Activated CD8-positive, alpha-beta T cell treated with anti-CD3 and anti-CD28 coated beads for 36 hours (primary cell): Measurements from ENCODE around the gene TADA3. TPM values are rescaled to one million over a fixed set of nuclear protein-coding genes. Genes with fewer than 3 reads are reported as not detected.

Experiments used
- ATAC-seq: fragments of 200-7000 bp; cut with Tn5 transposase; one replicate; pipeline ENCODE4 v1.10.0; 2021; ENCODE audit warnings: mild to moderate bottlenecking, moderate library complexity
- CTCF ChIA-PET: fragments of 350-600 bp; sonication (Branson Sonifier 250); formaldehyde crosslinking; loops from one replicate; lab custom pipeline; 2021; ENCODE audit warnings: antibody characterized with exemption; lab: Charles Lee
- POLR2A ChIA-PET: fragments of 350-600 bp; sonication (Branson Sonifier 250); formaldehyde crosslinking; loops from one replicate; lab custom pipeline; 2021; ENCODE audit warnings: antibody characterized with exemption; lab: Charles Lee
- DNase-seq: peaks from one replicate; pipeline ENCODE4 v3.0.0-alpha.2; 2020
- H3K27ac Mint-ChIP-seq: one replicate; pipeline ENCODE4 v1.8.0; 2021; ENCODE audit warnings: mild to moderate bottlenecking, mixed read lengths
- H3K27me3 Mint-ChIP-seq: one replicate; pipeline ENCODE4 v1.8.0; 2021; ENCODE audit warnings: mixed read lengths
- H3K36me3 Mint-ChIP-seq: one replicate; pipeline ENCODE4 v1.8.0; 2021; ENCODE audit warnings: low read depth, mixed read lengths
- H3K4me1 Mint-ChIP-seq: one replicate; pipeline ENCODE4 v1.8.0; 2021; ENCODE audit warnings: low read depth, mixed read lengths
- H3K4me3 Mint-ChIP-seq: one replicate; pipeline ENCODE4 v1.8.0; 2021; ENCODE audit warnings: mild to moderate bottlenecking, moderate library complexity, mixed read lengths
- H3K9me3 Mint-ChIP-seq: one replicate; pipeline ENCODE4 v1.8.0; 2021; ENCODE audit warnings: mixed read lengths
- CTCF ChIP-seq: fragments of 200-600 bp; IDR thresholded peaks from one replicate; pipeline ENCODE4 v1.8.0; 2022; ENCODE audit warnings: antibody characterized with exemption, mild to moderate bottlenecking
- intact Hi-C: fragments of 100-400 bp; cut with micrococcal nuclease; formaldehyde crosslinking; loops from one replicate; pipeline ENCODE4 v1.10.0; 2022
- total RNA-seq, 2 experiments: library from RNA; stranded (reverse); gene quantifications; one replicate each; pipeline ENCODE4 v1.2.3, GENCODE V29; 2021

Gene TADA3
- total RNA-seq, 2 experiments from 2014 or later = 57.5 to 58.3 TPM

DNA sequence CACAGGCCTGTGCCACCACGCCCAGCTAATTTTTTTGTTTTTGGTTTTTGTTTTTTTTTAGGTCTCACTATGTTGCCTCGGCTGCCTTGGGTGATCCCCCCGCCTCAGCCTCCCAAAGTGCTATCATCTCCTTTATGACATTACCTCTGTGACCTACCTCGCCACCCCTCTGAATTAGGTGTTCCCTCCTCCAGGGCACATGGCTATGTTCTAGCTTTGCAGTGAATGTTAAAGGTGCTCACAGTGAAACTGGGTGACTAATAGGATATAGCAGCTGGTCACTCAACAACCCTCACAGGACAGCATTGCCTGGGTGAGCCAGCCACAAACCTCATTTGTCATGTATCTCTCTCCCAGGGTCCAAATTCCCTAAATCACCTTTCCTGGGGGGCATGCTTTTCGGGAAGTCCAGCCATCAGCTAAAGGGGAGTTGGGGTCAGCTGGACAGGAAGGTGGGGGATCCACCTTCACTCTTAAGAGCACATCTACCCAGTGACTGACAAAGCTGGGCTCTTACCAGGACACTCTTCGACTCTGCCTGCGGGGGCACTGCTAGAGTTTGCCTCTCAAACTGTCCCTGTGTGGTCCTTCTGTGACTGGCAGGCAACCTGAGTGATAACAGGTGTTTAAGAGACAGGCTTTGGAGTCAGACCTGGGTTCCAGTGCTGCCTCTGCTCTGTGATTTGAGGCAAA lies 16.2 kb upstream of the TADA3 start:
- H3K36me3 Mint-ChIP-seq = peaks cover 61% of the 10 kb centered on the region

GRCh38 chr3:9807981-9808344 lies 15.7 kb upstream of the TADA3 start:
- H3K4me1 Mint-ChIP-seq = peaks cover 45% of the 10 kb centered on the region
- intact Hi-C loops = no loop called here
- no peak for ATAC-seq
- H3K27me3 Mint-ChIP-seq = no peaks in the 10 kb centered on the region
- H3K27ac Mint-ChIP-seq = peak overlapping the region; percentile 90
- POLR2A ChIA-PET = interaction anchor here (0.7 to 2.7 kb wide), 7 partner anchors 15 to 177 kb away, joined by 3 to 15 read pairs (median 4); partner anchors contain the start of genes ARPC4 and TADA3
- H3K36me3 Mint-ChIP-seq = peaks cover 63% of the 10 kb centered on the region
- no peak overlapping the region for H3K4me3 Mint-ChIP-seq
- CTCF ChIA-PET = interaction anchor here (1.0 to 3.2 kb wide), 8 partner anchors 8 to 304 kb away, joined by 3 to 12 read pairs (median 5); partner anchors contain the start of genes ARPC4 and RPUSD3
- no peak for DNase-seq
- no peak for TF ChIP-seq CTCF
- H3K9me3 Mint-ChIP-seq = no peaks in the 10 kb centered on the region

More for the DNA sequence above, 16.2 kb upstream of the TADA3 start:
- ATAC-seq = peak; percentile 81
- Mint-ChIP-seq H3K9me3 (no peaks in the 10 kb centered on the region), H3K4me1 (peaks cover 42% of the 10 kb centered on the region), H3K27me3 (no peaks in the 10 kb centered on the region), H3K27ac (peak overlapping the region; percentile 90), H3K4me3 (peak overlapping the region; percentile 75)
- ChIA-PET CTCF (interaction anchor here (1.0 to 3.2 kb wide), 11 partner anchors 9 to 305 kb away, joined by 3 to 12 read pairs (median 5); partner anchors contain the start of genes ARPC4 and RPUSD3), POLR2A (interaction anchor here (0.7 to 2.7 kb wide), 11 partner anchors 9 to 176 kb away, joined by 3 to 15 read pairs (median 3); partner anchors contain the start of genes ARPC4, RPUSD3 and TADA3)
- TF ChIP-seq CTCF = peak; percentile 55
- intact Hi-C loops = no loop called here
- DNase-seq = peak; percentile 79

GRCh38 chr3:9806688-9807589 lies 14.7 kb upstream of the TADA3 start:
- ATAC-seq (no peak), DNase-seq (no peak)
- no peak for TF ChIP-seq CTCF
- no peaks in the 10 kb centered on the region for H3K27me3 Mint-ChIP-seq
- POLR2A ChIA-PET = interaction anchor here (0.7 to 2.7 kb wide), 7 partner anchors 8 to 125 kb away, joined by 3 to 15 read pairs (median 4); partner anchors contain the start of genes ARPC4 and TADA3
- H3K9me3 Mint-ChIP-seq = no peaks in the 10 kb centered on the region
- H3K27ac Mint-ChIP-seq = peak overlapping the region; percentile 72
- intact Hi-C loops = no loop called here
- H3K4me1 Mint-ChIP-seq = peaks cover 45% of the 10 kb centered on the region
- CTCF ChIA-PET = interaction anchor here (0.8 to 3.2 kb wide), 6 partner anchors 11 to 79 kb away, joined by 3 to 12 read pairs (median 5); partner anchors contain the start of genes ARPC4 and OGG1
- H3K36me3 Mint-ChIP-seq = peaks cover 64% of the 10 kb centered on the region
- no peak overlapping the region for H3K4me3 Mint-ChIP-seq

GRCh38 chr3:9806137-9806536 lies 13.9 kb upstream of the TADA3 start:
- no peak for TF ChIP-seq CTCF
- H3K36me3 Mint-ChIP-seq = peaks cover 63% of the 10 kb centered on the region
- DNase-seq = no peak
- no peaks in the 10 kb centered on the region for H3K9me3 Mint-ChIP-seq
- ATAC-seq = no peak
- no peak overlapping the region for H3K27ac Mint-ChIP-seq
- intact Hi-C loops = no loop called here
- POLR2A ChIA-PET = interaction anchor here (0.8 to 4.0 kb wide), 4 partner anchors 9 to 25 kb away, joined by 3 to 28 read pairs (median 5); partner anchors contain the start of genes ARPC4 and TADA3
- no peak overlapping the region for H3K4me3 Mint-ChIP-seq
- CTCF ChIA-PET = interaction anchor here (1.5 to 3.2 kb wide), 3 partner anchors 17 to 78 kb away, joined by 3 to 12 read pairs (median 3); no protein-coding TSS in a partner anchor
- H3K4me1 Mint-ChIP-seq = peaks cover 44% of the 10 kb centered on the region
- H3K27me3 Mint-ChIP-seq = no peaks in the 10 kb centered on the region
